H7 (cell line): ENCODE measurements around the gene ACOT6. TPM values are rescaled to one million over a fixed set of nuclear protein-coding genes. Genes with fewer than 3 reads are reported as not detected.
"Not testable (repeated sequence)": the region's sequence is repeated elsewhere in the genome, so short reads cannot be mapped to it uniquely, and the experiment has no call there.

Source experiments
- DNase-seq: peaks from one replicate; pipeline ENCODE4 v3.0.0; 2012
- H3K27me3 ChIP-seq: 2 replicates; pipeline ENCODE4 v1.6.0; 2011; ENCODE audit warnings: mild to moderate bottlenecking, low read length; ENCODE audit not compliant: control insufficient read depth, insufficient read depth
- H3K36me3 ChIP-seq: replicated peaks from 2 replicates; pipeline ENCODE4 v1.5.1; 2011; ENCODE audit warnings: low read length; ENCODE audit not compliant: control insufficient read depth, insufficient read depth
- H3K4me3 ChIP-seq: 2 replicates; pipeline ENCODE4 v1.5.1; 2011; ENCODE audit warnings: low read depth, mild to moderate bottlenecking, control low read depth, low read length, moderate library complexity; ENCODE audit not compliant: insufficient read depth
- total RNA-seq: library from RNA; depleted of rRNA; stranded (reverse); fragments of >200 nt; shearing (Covaris generic); gene quantifications from 2 replicates; pipeline ENCODE4 v1.2.3, GENCODE V29; 2014; rRNA removed

ACOT6 gene
- total RNA-seq, 1 experiment from 2014 or later = not detected

GRCh38 chr14:73655851-73656250, 43.5 kb downstream of the ACOT6 start:
- Histone ChIP-seq H3K27me3 (no peaks in the 10 kb centered on the region), H3K4me3 (no peak overlapping the region), H3K36me3 (no peaks in the 10 kb centered on the region)
- DNase-seq = no peak

- not testable (repeated sequence) for H3K36me3 ChIP-seq, H3K27me3 ChIP-seq, H3K4me3 ChIP-seq, DNase-seq
These were observed 46.9 kb downstream of the ACOT6 start for GRCh38 chr14:73659202-73659601.

GRCh38 chr14:73660511-73660910, 48.2 kb downstream of the ACOT6 start:
- no peaks in the 10 kb centered on the region for H3K27me3 ChIP-seq
- H3K36me3 ChIP-seq = no peaks in the 10 kb centered on the region
- H3K4me3 ChIP-seq = no peak overlapping the region
- DNase-seq = no peak

- Histone ChIP-seq H3K27me3 (no peaks in the 10 kb centered on the region), H3K4me3 (no peak overlapping the region), H3K36me3 (no peaks in the 10 kb centered on the region)
- DNase-seq = no peak
These were observed 49.6 kb downstream of the ACOT6 start for GRCh38 chr14:73661872-73662271.

- Histone ChIP-seq H3K27me3 (no peaks in the 10 kb centered on the region), H3K4me3 (no peak overlapping the region), H3K36me3 (no peaks in the 10 kb centered on the region)
- DNase-seq = peak; percentile 33
These were observed 50.2 kb downstream of the ACOT6 start for GRCh38 chr14:73662487-73662943.

GRCh38 chr14:73663548-73664212, 51.4 kb downstream of the ACOT6 start:
- no peak for DNase-seq
- Histone ChIP-seq H3K36me3 (no peaks in the 10 kb centered on the region), H3K27me3 (no peaks in the 10 kb centered on the region), H3K4me3 (no peak overlapping the region)

GRCh38 chr14:73665130-73665529, 52.8 kb downstream of the ACOT6 start:
- no peaks in the 10 kb centered on the region for H3K27me3 ChIP-seq

GRCh38 chr14:73666583-73666982, 54.3 kb downstream of the ACOT6 start:
- Histone ChIP-seq H3K27me3 (no peaks in the 10 kb centered on the region), H3K4me3 (no peak overlapping the region), H3K36me3 (no peaks in the 10 kb centered on the region)
- DNase-seq = no peak

More at GRCh38 chr14:73665130-73665529, 52.8 kb downstream of the ACOT6 start:
- Histone ChIP-seq H3K4me3 (no peak overlapping the region), H3K36me3 (no peaks in the 10 kb centered on the region)
- no peak for DNase-seq

- Histone ChIP-seq H3K36me3 (no peaks in the 10 kb centered on the region), H3K27me3 (no peaks in the 10 kb centered on the region), H3K4me3 (no peak overlapping the region)
- no peak for DNase-seq
These were observed 55.5 kb downstream of the ACOT6 start for GRCh38 chr14:73667854-73668253.

Other genes starting within 250 kb of the ACOT6 start
- 15.3 and 18.1 TPM in 2 replicates for gene NUMB, start 154.0 kb upstream of the ACOT6 start, total RNA-seq
- 19.4 and 23.5 TPM in 2 replicates for gene RIOX1, start 121.6 kb upstream of the ACOT6 start, total RNA-seq
- gene ACOT1, start 75.4 kb upstream of the ACOT6 start, total RNA-seq = 3.3 and 3.6 TPM in 2 replicates
- 0.07 TPM in 1 of 2 replicates, not detected in the other for gene HEATR4, start 53.6 kb upstream of the ACOT6 start, total RNA-seq
- gene ACOT2, start 43.3 kb upstream of the ACOT6 start, total RNA-seq = 5.2 and 7.7 TPM in 2 replicates
- gene ACOT4, start 20.6 kb upstream of the ACOT6 start, total RNA-seq = 0.70 and 0.80 TPM in 2 replicates
- 4.2 and 4.9 TPM in 2 replicates for gene DNAL1, start 32.5 kb downstream of the ACOT6 start, total RNA-seq
- 18.0 and 18.1 TPM in 2 replicates for gene PNMA1, start 101.9 kb downstream of the ACOT6 start, total RNA-seq
- 13.8 and 21.8 TPM in 2 replicates for gene PTGR2, start 239.3 kb downstream of the ACOT6 start, total RNA-seq